ENCODE data around the gene MX2.

MX2 gene

DNA sequence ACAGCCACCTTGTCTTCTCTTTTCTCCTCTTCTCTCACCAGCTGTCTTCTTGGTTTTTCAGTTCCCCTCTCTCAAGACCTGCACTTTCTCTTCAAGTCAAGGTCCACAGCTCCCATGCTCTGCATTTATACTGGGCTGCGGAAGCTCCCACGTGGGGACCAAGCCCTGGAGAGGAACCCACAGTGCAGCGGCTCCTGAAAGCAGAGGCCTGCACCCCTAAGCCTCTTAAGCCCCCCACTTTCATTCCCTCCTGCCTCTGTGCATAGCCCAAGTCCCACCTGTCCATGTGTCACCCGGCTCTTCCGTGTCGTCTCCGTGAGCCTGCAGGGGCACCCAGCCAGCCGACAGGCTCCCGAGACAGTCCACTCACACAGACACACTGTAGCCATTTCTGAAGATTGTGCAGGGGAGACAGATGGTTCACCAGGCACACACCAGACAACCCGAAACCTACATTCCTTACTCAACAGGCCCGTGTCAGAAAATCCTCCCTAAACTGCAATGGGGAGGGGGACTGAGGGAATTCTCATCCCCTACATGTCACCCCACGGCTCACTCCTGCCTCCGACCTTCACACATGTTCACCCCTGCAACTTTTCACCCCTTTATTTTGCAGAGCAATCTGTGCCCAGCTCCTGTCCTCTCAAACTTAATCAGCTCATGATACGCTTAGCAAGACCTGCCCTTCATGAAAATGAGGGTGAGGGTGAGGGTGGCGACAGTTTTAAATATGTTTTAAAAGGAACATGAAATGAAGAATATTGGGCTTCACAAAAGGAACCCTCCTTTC lies 6.3 kb downstream of the MX2 start:
- H3K4me3 ChIP-seq (ENCODE audit: low read depth, low read length) = no peak overlapping the region

DNA sequence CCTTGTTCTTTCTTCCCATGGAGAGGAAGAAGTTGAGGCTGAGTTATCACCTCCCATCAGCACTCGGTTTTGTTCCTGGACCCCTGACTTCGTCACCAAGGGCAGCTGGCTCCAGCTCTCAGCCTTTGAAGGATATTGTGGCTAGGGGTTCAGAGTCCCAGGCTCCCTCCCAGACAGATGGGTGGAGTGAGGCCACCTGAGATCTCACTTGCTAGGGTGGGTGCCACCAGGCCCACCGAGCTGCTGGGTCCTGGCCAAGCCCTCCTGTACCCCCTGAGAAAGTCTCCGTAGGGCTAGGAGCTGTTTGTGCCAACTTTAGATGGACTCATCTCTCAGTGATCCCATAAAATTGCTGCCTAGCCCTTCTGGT lies 6.9 kb downstream of the MX2 start:
- H3K4me3 ChIP-seq (ENCODE audit: low read depth, low read length) = no peak overlapping the region

More for the DNA sequence above, 6.3 kb downstream of the MX2 start:
- TF ChIP-seq, protein P1, sequence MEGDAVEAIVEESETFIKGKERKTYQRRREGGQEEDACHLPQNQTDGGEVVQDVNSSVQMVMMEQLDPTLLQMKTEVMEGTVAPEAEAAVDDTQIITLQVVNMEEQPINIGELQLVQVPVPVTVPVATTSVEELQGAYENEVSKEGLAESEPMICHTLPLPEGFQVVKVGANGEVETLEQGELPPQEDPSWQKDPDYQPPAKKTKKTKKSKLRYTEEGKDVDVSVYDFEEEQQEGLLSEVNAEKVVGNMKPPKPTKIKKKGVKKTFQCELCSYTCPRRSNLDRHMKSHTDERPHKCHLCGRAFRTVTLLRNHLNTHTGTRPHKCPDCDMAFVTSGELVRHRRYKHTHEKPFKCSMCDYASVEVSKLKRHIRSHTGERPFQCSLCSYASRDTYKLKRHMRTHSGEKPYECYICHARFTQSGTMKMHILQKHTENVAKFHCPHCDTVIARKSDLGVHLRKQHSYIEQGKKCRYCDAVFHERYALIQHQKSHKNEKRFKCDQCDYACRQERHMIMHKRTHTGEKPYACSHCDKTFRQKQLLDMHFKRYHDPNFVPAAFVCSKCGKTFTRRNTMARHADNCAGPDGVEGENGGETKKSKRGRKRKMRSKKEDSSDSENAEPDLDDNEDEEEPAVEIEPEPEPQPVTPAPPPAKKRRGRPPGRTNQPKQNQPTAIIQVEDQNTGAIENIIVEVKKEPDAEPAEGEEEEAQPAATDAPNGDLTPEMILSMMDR (IDR thresholded peaks at IDR 0.05; ENCODE audit: low read depth, low read length) = no peak

GRCh38 chr21:41369105-41369919 lies 7.5 kb downstream of the MX2 start:
- no peak overlapping the region for H3K4me3 ChIP-seq (ENCODE audit: low read depth, low read length)
- TF ChIP-seq, protein P1 (IDR thresholded peaks at IDR 0.05; ENCODE audit: low read depth, low read length) = no peak

More for the DNA sequence above, 6.9 kb downstream of the MX2 start:
- TF ChIP-seq, protein P1 (IDR thresholded peaks at IDR 0.05; ENCODE audit: low read depth, low read length) = no peak

DNA sequence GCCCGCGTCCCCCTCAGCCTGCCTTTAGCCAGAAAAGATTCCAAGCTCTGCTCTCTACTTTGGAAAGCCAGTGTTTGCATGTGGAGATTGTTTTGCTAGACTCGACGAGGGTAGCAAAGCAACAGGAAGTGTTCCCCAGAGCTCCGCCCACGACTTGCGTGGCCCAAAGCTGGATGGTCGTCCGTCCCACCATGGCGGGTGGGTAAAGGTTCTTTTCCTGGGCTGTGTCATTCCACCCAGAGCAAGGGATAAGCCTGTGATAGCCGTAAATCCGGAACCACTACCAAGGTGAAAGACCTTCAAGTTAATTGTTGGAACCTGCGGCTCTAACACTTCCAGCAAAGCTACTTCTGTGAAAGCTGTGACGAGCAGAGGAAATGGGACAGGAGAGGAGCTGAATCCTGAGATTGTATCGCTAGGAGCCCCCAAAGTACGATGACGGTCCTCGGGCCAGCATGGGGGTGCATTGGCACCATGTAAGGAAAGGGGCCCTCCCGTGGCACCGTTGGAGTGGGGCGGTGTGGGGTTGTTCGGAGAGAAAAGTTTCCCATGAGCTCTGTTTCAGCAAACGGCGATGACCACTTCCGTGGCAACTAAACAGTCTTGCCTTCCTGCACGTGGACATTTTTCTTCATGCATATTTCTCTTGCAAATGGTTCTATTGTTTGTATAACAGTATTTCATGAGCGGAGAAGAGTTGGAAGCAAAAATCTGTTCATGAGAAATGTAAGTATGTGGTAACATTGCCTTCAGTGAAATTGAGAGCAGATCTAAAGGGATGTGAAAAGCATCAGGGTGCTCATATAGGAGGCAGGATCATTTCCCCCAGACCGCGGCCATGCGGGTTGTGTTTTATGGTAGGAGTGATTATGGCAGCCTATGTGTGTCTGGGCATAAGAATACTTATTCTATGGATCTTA lies 8.4 kb downstream of the MX2 start:
- no peak overlapping the region for H3K4me3 ChIP-seq (ENCODE audit: low read depth, low read length)
- TF ChIP-seq, protein P1 (IDR thresholded peaks at IDR 0.05; ENCODE audit: low read depth, low read length) = no peak

DNA sequence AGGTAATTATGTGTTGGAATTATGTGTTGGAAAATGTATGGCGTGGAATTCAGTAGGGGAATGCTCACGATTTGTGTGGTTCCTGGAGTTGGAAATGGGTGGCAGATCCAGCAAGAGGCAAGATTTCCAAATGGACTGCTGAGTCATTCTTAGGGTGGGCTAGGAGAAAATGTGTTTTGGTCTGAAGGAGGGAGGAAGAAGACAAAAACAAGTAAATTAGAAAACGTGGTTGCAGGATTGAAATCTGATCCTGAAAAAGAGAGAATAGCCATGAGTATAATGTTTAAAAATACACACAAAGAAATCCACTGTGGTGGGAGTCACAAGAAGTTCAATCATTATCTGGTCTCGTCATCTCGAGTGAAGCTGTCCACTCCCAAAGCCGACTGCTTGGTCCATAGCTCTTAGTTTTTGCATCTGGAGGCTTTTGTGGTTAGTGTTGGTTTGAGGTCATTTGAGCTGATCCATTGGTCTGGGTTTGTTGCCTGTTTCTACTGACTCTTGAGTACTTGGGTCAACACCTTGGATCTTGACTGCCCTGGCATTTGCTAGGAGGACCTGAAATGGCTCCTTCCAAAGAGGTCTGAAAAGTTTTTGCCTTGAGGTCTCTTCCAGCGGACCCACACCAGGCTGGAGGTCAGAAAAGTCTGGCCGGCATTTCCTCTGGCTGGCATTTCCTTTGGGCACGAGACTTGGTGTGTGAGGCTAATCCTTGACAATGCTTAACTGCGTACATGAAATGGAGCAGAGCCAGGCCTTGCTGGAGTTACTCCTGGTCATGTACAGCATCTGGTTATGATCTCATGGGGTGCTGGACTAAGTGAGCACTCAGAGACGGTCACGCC lies 9.2 kb downstream of the MX2 start:
- TF ChIP-seq, protein P1 (IDR thresholded peaks at IDR 0.05; ENCODE audit: low read depth, low read length) = no peak
- no peak overlapping the region for H3K4me3 ChIP-seq (ENCODE audit: low read depth, low read length)

DNA sequence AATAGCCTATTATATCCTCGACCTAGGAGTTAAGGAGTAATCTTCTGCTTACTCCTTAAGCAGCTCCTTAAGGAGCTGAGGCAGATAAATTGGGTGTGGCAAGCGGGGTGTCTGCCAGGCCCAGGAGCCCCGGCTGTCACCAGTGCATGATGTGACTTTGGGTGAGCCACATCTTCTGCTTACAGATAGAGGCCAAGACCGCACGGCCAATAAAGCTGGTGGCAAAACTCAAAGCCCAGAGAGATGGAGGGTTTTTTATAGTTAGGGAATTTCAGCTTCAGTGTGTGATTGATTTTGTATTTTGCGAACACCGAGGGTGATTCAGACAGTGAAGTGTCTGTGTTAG lies 9.8 kb downstream of the MX2 start:
- TF ChIP-seq, protein P1 (IDR thresholded peaks at IDR 0.05; ENCODE audit: low read depth, low read length) = no peak
- no peak overlapping the region for H3K4me3 ChIP-seq (ENCODE audit: low read depth, low read length)
